T-helper 17 cell (primary cell): Measurements from ENCODE around the gene RRM2. TPM values are rescaled to one million over a fixed set of nuclear protein-coding genes. Genes with fewer than 3 reads are reported as not detected.

ENCODE experiments used
- ATAC-seq: fragments of 150-1000 bp; cut with Tn5 transposase; 2 replicates; pipeline ENCODE4 v1.10.0; 2021; ENCODE audit warnings: mild to moderate bottlenecking, moderate library complexity
- DNase-seq, 3 donors: peaks; one replicate each; pipeline versions ENCODE4 v3.0.0 to v3.0.0-alpha.2; 2020 to 2021
- H3K9me3 ChIP-seq: one replicate; pipeline ENCODE4 v1.7.0; 2013; ENCODE audit warnings: low read length, mild to moderate bottlenecking; ENCODE audit not compliant: control insufficient read depth, poor library complexity, severe bottlenecking
- H3K27ac Mint-ChIP-seq: one replicate; pipeline ENCODE4 v1.8.0; 2022; ENCODE audit warnings: mild to moderate bottlenecking, moderate library complexity, mixed read lengths
- H3K27me3 Mint-ChIP-seq: one replicate; pipeline ENCODE4 v1.8.0; 2022; ENCODE audit warnings: mixed read lengths
- H3K36me3 Mint-ChIP-seq: one replicate; pipeline ENCODE4 v1.8.0; 2022; ENCODE audit warnings: low read depth, mixed read lengths
- H3K4me1 Mint-ChIP-seq: one replicate; pipeline ENCODE4 v1.8.0; 2022; ENCODE audit warnings: mild to moderate bottlenecking, mixed read lengths
- H3K4me3 Mint-ChIP-seq: one replicate; pipeline ENCODE4 v1.8.0; 2022; ENCODE audit warnings: mild to moderate bottlenecking, moderate library complexity, mixed read lengths
- total RNA-seq, 4 donors: library from RNA in 2 of 4; stranded (reverse) in 2 of 4; gene quantifications; one replicate each; pipeline ENCODE4 v1.2.3 and lab custom pipeline; 2022 to 2026

RRM2 gene
- total RNA-seq, 2 donors from 2014 or later = 0.32 to 1.7 TPM

DNA sequence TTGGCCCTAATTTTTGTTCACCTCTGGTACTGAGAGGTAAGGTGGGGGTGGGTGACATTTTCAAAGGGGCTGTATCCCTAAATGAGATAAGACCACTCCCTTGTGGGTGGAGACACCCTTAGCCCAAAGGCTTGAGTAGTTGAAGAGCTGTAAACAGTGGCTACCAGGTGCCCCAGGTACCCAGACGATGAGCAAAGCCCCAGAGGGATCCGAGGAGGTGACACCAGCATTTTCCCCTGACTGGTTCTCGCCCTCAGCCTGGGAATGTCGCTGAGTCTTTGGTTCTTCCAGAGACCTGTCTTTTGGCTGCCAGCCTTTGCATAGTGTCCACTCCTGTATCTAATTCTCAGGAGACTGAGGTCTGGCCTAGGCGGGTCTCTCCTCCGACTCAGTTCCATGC is 36.5 kb downstream of the RRM2 start:
- H3K4me3 Mint-ChIP-seq = no peak overlapping the region
- no peaks in the 10 kb centered on the region for H3K27me3 Mint-ChIP-seq
- peaks cover 12% of the 10 kb centered on the region for H3K4me1 Mint-ChIP-seq
- ATAC-seq (no peak), DNase-seq (no peak)
- peak overlapping the region; percentile 59 for H3K27ac Mint-ChIP-seq
- H3K9me3 ChIP-seq = no peaks in the 10 kb centered on the region
- peaks cover 2% of the 10 kb centered on the region for H3K36me3 Mint-ChIP-seq

DNA sequence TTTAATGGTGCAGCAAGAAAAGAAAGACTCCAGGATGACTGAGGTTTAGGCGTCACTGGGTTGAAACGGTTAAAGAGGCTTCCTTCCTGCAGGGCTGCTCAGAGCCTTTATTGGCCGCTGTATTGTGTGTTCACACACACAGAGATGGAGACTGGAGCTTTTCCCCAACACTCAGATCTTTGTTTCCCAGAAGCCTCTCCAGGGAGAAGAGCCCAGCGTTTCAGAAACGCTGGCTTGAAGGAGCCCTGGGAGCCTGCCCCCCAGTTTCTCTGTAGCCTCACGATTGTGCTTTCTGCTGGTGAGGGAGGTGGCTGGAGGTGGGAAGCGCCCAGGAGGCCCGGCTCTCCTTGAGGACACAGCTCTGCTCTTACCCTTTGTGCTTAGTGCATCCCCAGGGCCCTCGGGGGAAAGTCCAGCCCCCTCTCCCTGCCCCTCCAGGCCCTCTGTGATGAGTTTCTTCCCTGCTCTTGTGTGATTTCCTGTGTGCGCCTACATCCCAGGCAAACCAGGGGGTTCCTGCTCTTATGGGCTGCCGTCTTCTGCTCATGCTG is 37.1 kb downstream of the RRM2 start:
- peaks cover 12% of the 10 kb centered on the region for H3K4me1 Mint-ChIP-seq
- DNase-seq (no peak), ATAC-seq (no peak)
- H3K27ac Mint-ChIP-seq = peak overlapping the region; percentile 59
- H3K9me3 ChIP-seq = no peaks in the 10 kb centered on the region
- no peaks in the 10 kb centered on the region for H3K27me3 Mint-ChIP-seq
- no peak overlapping the region for H3K4me3 Mint-ChIP-seq
- H3K36me3 Mint-ChIP-seq = peaks cover 2% of the 10 kb centered on the region

DNA sequence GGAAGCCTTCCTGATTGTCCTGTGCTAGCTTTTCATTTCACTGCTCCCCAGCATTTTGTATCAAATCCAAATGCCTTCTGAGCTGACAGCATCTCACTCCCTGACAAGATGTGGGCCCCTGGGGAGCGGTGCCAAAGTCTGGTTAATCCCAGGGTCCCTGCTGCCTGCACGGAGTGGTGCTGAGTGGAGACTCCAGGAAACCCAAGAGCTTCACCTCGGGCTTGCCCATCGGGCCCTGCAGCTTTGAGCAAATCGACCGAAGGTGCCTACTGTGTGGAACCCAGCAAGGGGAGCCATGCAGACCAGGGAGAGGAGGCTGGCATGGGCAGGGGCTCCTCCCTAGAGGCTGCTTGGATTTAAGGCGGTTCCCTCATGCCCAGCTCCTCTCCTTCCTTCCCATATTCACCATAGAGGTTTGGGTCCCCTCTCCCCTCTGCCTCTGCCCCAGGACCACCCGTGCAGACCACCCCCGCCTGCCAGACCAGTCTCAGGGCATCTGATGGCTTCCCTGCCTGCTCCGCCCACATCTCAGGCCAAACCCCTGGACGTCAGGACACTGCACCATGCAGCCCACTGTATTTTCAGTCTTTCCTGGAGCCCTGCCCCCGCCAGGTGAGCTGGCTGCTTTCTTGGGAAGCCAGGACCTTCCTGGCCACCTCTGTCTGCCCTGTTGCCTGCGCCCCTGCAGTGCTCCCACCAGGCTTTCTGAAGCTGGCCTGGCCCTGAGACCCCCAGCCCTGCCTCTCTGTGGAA is 37.8 kb downstream of the RRM2 start:
- Mint-ChIP-seq H3K4me1 (peaks cover 12% of the 10 kb centered on the region), H3K27me3 (no peaks in the 10 kb centered on the region), H3K4me3 (no peak overlapping the region), H3K36me3 (peaks cover 2% of the 10 kb centered on the region), H3K27ac (peak overlapping the region; percentile 59)
- H3K9me3 ChIP-seq = no peaks in the 10 kb centered on the region
- DNase-seq = no peak
- ATAC-seq = no peak

DNA sequence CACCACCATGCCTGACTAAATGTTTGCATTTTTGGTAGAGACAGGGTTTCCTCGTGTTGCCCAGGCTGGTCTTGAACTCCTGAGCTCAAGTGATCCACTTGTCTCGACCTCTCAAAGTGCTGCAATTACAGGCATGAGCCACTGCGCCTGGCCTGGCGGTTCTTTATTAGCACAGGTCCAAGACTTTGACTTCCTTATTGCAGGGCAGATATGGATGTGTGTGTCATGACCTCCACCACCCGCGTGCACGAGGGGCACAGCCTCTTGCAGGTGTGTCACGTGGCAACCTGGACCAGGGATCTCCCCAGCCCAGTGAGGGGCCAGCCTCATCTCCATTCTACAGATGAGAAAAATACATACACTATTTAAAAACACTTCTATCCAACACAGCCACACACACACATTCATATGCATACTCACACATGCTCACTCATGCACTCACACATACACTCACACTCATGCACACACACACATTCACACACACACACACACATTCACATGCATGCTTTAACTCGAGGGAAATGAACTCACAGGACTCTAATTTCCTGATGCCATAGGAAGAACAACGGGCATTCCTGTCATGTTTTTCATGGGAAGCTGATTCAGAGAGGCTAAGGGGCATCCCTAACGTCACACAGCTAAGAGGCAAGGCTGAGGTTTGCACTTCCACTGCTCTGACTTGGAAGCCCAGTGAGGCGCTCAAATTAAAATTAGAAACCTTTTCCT is 38.8 kb downstream of the RRM2 start:
- Mint-ChIP-seq H3K27ac (peak overlapping the region; percentile 6), H3K36me3 (peaks cover 2% of the 10 kb centered on the region), H3K4me1 (peaks cover 12% of the 10 kb centered on the region), H3K4me3 (no peak overlapping the region), H3K27me3 (no peaks in the 10 kb centered on the region)
- ATAC-seq = no peak
- no peak for DNase-seq
- H3K9me3 ChIP-seq = no peaks in the 10 kb centered on the region

DNA sequence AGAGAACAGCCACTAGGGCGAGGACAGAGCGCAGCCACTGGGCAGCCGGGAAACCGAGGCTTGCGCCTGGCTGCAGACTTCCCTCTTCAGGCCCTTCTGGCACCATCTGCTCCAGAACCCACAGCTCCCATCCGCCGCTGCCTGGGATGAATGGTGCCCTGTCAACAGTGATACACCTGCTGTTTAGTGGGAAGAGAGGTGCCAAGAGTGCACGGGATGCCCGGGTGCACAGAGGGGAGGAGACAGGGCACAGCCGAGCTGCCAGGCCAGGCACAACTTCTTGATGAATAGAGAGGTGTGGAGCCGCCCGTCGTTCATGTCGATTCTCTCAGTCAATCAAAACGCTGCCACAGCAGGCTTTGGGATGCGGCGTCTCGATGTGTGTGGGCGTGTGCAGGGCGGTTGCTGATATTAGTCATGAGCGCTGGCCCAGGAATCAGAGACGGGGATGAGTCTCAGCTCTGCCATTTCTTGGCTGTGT is 39.5 kb downstream of the RRM2 start:
- Mint-ChIP-seq H3K27ac (no peak overlapping the region), H3K27me3 (no peaks in the 10 kb centered on the region), H3K4me1 (peaks cover 12% of the 10 kb centered on the region), H3K4me3 (no peak overlapping the region), H3K36me3 (peaks cover 2% of the 10 kb centered on the region)
- H3K9me3 ChIP-seq = no peaks in the 10 kb centered on the region
- no peak for DNase-seq
- no peak for ATAC-seq

DNA sequence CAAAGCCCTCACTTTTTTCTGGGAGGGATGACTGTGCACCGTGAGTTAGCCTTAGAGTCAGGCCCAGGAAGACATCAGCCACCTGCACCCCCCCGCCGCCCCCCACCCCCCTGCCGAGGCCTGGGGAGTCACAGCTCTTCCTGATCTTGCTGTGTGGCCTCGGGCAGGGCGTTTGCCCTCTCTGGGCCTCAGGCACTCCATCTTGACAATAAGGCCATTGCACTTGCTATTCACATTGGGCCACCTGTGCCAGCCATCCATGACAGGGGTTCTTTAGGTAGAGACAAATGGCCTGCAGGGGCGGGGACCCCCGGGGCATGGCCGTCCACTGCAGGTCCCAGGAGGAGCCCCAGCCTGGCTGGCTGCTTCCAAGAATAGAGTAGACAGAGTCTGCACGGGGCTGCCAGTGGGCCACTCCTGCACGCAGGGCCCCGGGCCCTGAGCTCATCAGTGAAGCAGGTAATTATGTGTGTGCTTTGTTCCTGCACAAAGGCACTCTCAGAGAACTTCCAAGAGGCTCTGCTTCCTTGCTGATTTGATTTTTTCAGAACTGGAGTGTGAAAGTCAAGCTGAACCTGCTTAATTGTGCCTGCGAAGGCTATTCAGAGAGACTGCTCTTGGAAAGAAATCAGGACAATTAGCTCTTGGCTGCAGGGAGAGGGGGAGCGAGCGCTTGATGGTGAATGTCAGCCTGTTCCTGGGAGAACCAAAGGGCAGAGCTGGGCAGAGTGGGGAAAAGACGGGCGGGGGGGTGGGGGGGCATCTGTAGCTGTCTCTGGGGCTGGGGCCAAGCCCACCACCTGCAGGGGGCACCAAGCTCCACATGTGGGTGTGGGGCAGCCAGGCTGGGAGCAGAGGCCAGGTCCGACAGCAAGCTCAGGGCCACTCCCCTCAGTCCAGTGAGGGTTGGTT is 40.3 kb downstream of the RRM2 start:
- ATAC-seq (no peak), DNase-seq (no peak)
- no peaks in the 10 kb centered on the region for H3K27me3 Mint-ChIP-seq
- peaks cover 14% of the 10 kb centered on the region for H3K4me1 Mint-ChIP-seq
- peaks cover 2% of the 10 kb centered on the region for H3K36me3 Mint-ChIP-seq
- H3K4me3 Mint-ChIP-seq = no peak overlapping the region
- H3K9me3 ChIP-seq = no peaks in the 10 kb centered on the region
- H3K27ac Mint-ChIP-seq = no peak overlapping the region

DNA sequence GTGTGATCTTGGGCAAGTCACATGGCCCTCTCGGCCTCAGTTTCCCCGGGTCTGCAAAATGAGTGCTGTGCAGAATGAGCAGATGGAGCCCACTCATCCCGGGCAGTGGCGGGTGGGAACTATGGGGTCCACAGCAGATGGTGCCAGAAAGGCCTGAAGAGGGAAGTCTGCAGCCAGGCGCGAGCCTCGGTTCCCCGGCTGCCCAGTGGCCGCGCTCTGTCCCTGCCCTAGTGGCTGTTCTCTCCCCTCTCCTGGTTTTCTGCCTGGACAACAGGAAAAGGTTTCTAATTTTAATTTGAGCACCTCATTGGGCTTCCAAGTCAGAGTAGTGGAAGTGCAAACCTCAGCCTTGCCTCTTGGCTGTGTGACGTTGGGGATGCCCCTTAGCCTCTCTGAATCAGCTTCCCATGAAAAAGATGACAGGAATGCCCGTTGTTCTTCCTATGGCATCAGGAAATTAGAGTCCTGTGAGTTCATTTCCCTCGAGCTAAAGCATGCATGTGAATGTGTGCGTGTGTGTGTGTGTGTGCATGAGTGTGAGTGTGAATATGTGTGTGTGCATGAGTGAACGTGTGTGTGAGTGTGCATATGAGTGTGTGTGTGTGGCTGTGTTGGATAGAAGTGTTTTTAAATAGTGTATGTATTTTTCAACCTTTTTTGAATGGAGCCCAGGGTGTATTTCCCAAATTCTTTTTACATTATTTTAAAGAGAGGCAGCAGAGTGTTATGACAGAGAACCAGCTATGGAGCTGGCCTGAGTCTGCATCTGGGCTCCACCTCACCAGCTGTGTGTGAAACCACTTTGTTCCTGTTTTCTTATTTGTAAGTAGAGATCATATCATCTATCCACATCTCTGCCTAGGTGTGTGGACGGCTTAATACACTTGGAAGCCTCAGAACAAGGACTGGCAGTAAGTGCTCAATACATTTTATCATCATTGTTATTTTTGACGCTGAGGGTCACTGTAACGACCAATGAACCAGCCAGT is 41.3 kb downstream of the RRM2 start:
- Mint-ChIP-seq H3K27me3 (no peaks in the 10 kb centered on the region), H3K4me3 (no peak overlapping the region), H3K27ac (peak overlapping the region; percentile 27), H3K36me3 (peaks cover 2% of the 10 kb centered on the region), H3K4me1 (peaks cover 17% of the 10 kb centered on the region)
- no peak for ATAC-seq
- DNase-seq = no peak
- H3K9me3 ChIP-seq = no peaks in the 10 kb centered on the region

DNA sequence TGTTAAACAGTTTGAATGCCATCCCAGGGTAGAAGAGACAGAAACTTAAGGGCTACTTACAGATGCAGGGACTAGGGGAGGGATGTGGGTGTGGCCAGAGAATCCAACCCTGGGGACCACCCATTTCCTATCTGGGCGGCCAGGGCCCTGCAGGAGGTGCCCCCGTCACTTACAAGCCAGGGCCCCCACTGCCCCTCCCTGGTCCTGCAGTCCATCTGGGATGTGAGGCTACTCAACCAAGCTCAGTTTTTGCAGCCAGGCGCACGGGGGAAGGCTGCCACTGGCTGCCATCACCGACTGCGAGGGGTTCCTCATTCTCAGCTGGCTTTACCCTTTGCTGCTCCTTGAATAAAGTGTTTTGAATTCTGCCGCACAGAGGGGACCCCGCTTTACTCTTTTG is 42.1 kb downstream of the RRM2 start:
- DNase-seq = no peak
- peaks cover 2% of the 10 kb centered on the region for H3K36me3 Mint-ChIP-seq
- no peaks in the 10 kb centered on the region for H3K9me3 ChIP-seq
- H3K27me3 Mint-ChIP-seq = no peaks in the 10 kb centered on the region
- H3K27ac Mint-ChIP-seq = peak overlapping the region; percentile 27
- ATAC-seq = no peak
- H3K4me3 Mint-ChIP-seq = no peak overlapping the region
- peaks cover 15% of the 10 kb centered on the region for H3K4me1 Mint-ChIP-seq

DNA sequence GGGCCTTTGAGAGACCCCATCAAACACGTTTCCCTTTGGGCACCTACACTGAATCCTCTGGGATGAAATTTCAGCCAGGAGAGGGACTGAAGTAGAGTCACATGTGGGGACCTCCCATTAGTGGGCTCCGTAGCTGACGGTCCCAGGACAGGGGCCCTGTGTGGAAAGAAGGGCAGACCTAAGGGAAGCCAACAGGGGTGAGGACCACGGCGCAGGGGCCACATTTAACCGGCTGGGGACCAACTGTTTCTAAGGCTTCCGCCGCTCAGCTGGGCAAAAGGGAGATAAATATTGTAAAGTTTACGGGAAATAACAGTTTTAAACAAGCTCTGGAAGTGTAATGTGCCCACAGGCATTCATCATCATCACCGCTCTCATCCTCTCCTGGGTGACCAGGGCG is 42.7 kb downstream of the RRM2 start:
- ATAC-seq (no peak), DNase-seq (no peak)
- no peaks in the 10 kb centered on the region for H3K9me3 ChIP-seq
- Mint-ChIP-seq H3K27me3 (no peaks in the 10 kb centered on the region), H3K4me1 (peaks cover 11% of the 10 kb centered on the region), H3K4me3 (no peak overlapping the region), H3K27ac (no peak overlapping the region), H3K36me3 (peaks cover 2% of the 10 kb centered on the region)

DNA sequence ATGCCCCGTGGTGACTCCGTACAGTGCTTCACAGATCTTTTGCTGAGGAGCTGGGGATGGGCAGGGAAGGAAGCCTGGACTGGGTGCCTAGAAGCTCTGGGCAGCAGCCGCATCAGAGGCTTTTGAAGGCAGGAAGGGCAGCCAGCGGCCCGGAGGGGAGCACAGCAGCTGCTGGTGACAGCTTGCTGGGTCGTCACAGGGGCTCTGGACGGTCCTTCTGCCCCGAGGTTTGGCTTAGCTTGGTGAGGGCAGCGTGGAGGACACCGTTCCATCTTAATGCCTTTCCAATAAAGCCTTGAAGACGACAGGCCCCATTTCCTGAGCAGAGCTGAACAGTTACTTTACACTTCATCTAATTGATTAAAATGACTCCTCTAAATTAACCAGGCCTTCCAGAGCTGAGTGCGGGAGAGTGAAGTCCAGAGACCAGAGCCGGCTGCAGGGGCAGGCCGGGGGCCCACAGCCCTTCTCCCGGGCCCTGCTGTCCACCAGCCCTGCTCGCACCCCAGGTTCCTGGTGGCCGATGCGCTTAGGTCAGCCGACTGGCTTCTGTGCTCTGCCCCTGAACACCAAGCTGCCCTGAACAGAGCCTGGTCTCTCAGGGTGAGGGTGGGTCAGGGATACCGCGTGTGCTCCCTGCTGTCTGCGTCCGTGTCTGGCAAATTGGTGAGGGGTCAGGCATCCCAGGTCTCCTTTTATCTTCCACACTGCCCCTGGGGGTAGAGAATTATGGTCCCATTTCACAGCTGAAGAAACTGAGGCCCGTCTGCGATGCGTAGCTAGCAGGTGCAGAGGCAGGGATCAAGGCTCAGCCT is 43.5 kb downstream of the RRM2 start:
- H3K36me3 Mint-ChIP-seq = peaks cover 2% of the 10 kb centered on the region

DNA sequence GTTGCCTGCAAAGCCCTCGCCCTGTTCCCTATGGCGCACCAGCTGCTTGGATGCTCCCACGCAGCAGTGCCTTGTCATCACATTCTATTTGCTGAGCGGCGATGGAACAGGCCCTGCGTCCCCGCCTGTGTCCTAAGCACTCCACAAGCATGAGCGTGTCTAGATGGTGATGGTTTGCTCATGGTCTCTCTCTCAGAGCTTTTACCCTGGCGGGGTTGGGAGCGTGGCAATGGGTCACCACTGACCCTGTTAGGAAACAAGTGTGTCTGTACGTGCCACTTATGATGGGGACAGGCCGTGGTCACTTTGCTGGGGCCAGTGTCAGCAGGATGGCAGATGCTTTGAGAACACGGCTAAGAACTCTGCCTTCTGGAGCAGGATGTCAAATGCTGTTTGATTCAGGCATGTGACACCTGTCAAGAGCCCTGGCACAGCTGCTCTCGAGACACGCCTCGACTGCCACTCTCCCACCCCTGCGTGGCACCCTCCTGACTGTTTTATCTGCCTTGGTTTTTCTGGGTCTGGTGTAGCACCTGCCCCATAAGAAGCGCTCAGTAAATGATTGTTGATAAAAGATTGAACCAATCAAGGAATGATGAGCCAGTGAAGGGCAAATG is 44.2 kb downstream of the RRM2 start:
- Mint-ChIP-seq H3K4me3 (no peak overlapping the region), H3K27ac (no peak overlapping the region), H3K36me3 (no peaks in the 10 kb centered on the region), H3K27me3 (no peaks in the 10 kb centered on the region), H3K4me1 (peaks cover 8% of the 10 kb centered on the region)
- DNase-seq (no peak), ATAC-seq (no peak)
- no peaks in the 10 kb centered on the region for H3K9me3 ChIP-seq

More for the DNA sequence above, 43.5 kb downstream of the RRM2 start:
- no peaks in the 10 kb centered on the region for H3K27me3 Mint-ChIP-seq
- H3K9me3 ChIP-seq = no peaks in the 10 kb centered on the region
- H3K4me3 Mint-ChIP-seq = no peak overlapping the region
- no peak overlapping the region for H3K27ac Mint-ChIP-seq
- DNase-seq (no peak), ATAC-seq (no peak)
- peaks cover 11% of the 10 kb centered on the region for H3K4me1 Mint-ChIP-seq
